Loucy (cell line): ENCODE data around the gene PNPLA7.

Source experiments
- H2AFZ ChIP-seq: fragments of 200-600 bp; sonication (generic); 2 replicates; pipeline ENCODE4 v1.6.0; 2016; ENCODE audit warnings: antibody characterized with exemption, mild to moderate bottlenecking, low read length, moderate library complexity
- H3F3A ChIP-seq: fragments of 200-600 bp; 2 replicates; pipeline ENCODE4 v1.6.0; 2016; ENCODE audit warnings: antibody characterized with exemption, low read depth, mild to moderate bottlenecking
- H3K27me3 ChIP-seq: fragments of 200-600 bp; sonication (generic); 2 replicates; pipeline ENCODE4 v1.6.1; 2014; ENCODE audit warnings: low read length, mild to moderate bottlenecking; ENCODE audit not compliant: insufficient read depth, poor library complexity, severe bottlenecking
- H3K36me3 ChIP-seq: fragments of 200-600 bp; sonication (generic); 2 replicates; pipeline ENCODE4 v1.6.1; 2016; ENCODE audit warnings: low read length; ENCODE audit not compliant: insufficient read depth
- H3K4me1 ChIP-seq: fragments of 200-600 bp; sonication (generic); 2 replicates; pipeline ENCODE4 v1.5.1; 2014; ENCODE audit warnings: low read length, mild to moderate bottlenecking; ENCODE audit not compliant: insufficient read depth, poor library complexity, severe bottlenecking
- H3K4me2 ChIP-seq: fragments of 200-600 bp; sonication (generic); 2 replicates; pipeline ENCODE4 v1.6.0; 2014; ENCODE audit warnings: antibody characterized with exemption, low read length, low read depth, mild to moderate bottlenecking; ENCODE audit not compliant: poor library complexity, severe bottlenecking
- H3K4me3 ChIP-seq: fragments of 200-600 bp; sonication (generic); 2 replicates; pipeline ENCODE4 v1.5.1; 2014; ENCODE audit warnings: low read length, mild to moderate bottlenecking, mixed read lengths; ENCODE audit not compliant: poor library complexity, severe bottlenecking
- H3K79me2 ChIP-seq: fragments of 200-600 bp; sonication (generic); 2 replicates; pipeline ENCODE4 v1.6.1; 2014; ENCODE audit warnings: low read length; ENCODE audit not compliant: insufficient read depth
- H3K9ac ChIP-seq: fragments of 200-600 bp; sonication (generic); 2 replicates; pipeline ENCODE4 v1.6.0; 2014; ENCODE audit warnings: mild to moderate bottlenecking, low read depth, low read length, moderate library complexity; ENCODE audit not compliant: poor library complexity, severe bottlenecking
- H3K9me2 ChIP-seq: fragments of 200-600 bp; sonication (generic); replicated peaks from 2 replicates; pipeline ENCODE4 v1.6.1; 2016; ENCODE audit warnings: low read depth, low read length, mixed read lengths
- H3K9me3 ChIP-seq: fragments of 200-600 bp; sonication (generic); 2 replicates; pipeline ENCODE4 v1.6.1; 2014; ENCODE audit warnings: mild to moderate bottlenecking, antibody characterized with exemption, low read length, low read depth; ENCODE audit not compliant: insufficient read depth
- H4K20me1 ChIP-seq: fragments of 200-600 bp; sonication (generic); 2 replicates; pipeline ENCODE4 v1.6.0; 2014; ENCODE audit warnings: antibody characterized with exemption, low read length, mild to moderate bottlenecking; ENCODE audit not compliant: insufficient read depth, poor library complexity, severe bottlenecking
- EZH2phosphoT487 ChIP-seq: fragments of 200-600 bp; IDR thresholded peaks from 2 replicates; pipeline ENCODE4 v1.6.1; 2018; ENCODE audit warnings: antibody characterized with exemption, mild to moderate bottlenecking, moderate library complexity, borderline replicate concordance
- TF ChIP-seq, protein P1 (sequence below): fragments of 200-600 bp; sonication (generic); conservative IDR thresholded peaks from 2 replicates; pipeline ENCODE4 v1.5.1; 2014; ENCODE audit warnings: mild to moderate bottlenecking, antibody characterized with exemption, low read length

Gene PNPLA7

DNA sequence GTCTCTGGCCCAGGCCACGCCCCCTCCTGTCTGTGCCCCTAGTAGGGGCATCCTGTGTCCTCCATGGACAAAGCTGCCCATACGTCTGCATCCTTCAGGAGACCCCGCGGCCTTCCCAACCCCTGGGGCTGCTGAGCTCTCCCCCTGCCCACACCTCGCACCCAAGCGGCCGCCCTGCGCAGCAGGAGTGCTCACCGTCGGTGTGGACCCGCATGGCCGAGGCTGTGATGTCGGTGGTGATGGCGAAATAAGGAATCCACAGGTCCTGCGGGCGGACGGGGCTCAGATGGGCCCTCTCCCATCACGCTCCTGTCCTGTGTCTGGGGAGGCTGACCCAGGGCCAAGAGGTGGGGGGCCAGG lies 86.3 kb downstream of the PNPLA7 start:
- H4K20me1 ChIP-seq: no peaks in the 10 kb centered on the region
- peaks cover 4% of the 10 kb centered on the region; the same call in 1 of the 2 replicates for H3K9me3 ChIP-seq
- TF ChIP-seq, protein P1, sequence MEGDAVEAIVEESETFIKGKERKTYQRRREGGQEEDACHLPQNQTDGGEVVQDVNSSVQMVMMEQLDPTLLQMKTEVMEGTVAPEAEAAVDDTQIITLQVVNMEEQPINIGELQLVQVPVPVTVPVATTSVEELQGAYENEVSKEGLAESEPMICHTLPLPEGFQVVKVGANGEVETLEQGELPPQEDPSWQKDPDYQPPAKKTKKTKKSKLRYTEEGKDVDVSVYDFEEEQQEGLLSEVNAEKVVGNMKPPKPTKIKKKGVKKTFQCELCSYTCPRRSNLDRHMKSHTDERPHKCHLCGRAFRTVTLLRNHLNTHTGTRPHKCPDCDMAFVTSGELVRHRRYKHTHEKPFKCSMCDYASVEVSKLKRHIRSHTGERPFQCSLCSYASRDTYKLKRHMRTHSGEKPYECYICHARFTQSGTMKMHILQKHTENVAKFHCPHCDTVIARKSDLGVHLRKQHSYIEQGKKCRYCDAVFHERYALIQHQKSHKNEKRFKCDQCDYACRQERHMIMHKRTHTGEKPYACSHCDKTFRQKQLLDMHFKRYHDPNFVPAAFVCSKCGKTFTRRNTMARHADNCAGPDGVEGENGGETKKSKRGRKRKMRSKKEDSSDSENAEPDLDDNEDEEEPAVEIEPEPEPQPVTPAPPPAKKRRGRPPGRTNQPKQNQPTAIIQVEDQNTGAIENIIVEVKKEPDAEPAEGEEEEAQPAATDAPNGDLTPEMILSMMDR: no peak
- no peak for TF ChIP-seq EZH2phosphoT487
- H3K36me3 ChIP-seq: no peaks in the 10 kb centered on the region
- no peak overlapping the region for H3K4me2 ChIP-seq
- no peaks in the 10 kb centered on the region for H3K79me2 ChIP-seq
- no peaks in the 10 kb centered on the region for H3K27me3 ChIP-seq
- H3F3A ChIP-seq: no peaks in the 10 kb centered on the region
- H3K4me1 ChIP-seq: no peaks in the 10 kb centered on the region
- no peak overlapping the region for H3K9ac ChIP-seq
- H3K9me2 ChIP-seq: no peaks in the 10 kb centered on the region
- H3K4me3 ChIP-seq: no peak overlapping the region
- no peak overlapping the region for H2AFZ ChIP-seq

DNA sequence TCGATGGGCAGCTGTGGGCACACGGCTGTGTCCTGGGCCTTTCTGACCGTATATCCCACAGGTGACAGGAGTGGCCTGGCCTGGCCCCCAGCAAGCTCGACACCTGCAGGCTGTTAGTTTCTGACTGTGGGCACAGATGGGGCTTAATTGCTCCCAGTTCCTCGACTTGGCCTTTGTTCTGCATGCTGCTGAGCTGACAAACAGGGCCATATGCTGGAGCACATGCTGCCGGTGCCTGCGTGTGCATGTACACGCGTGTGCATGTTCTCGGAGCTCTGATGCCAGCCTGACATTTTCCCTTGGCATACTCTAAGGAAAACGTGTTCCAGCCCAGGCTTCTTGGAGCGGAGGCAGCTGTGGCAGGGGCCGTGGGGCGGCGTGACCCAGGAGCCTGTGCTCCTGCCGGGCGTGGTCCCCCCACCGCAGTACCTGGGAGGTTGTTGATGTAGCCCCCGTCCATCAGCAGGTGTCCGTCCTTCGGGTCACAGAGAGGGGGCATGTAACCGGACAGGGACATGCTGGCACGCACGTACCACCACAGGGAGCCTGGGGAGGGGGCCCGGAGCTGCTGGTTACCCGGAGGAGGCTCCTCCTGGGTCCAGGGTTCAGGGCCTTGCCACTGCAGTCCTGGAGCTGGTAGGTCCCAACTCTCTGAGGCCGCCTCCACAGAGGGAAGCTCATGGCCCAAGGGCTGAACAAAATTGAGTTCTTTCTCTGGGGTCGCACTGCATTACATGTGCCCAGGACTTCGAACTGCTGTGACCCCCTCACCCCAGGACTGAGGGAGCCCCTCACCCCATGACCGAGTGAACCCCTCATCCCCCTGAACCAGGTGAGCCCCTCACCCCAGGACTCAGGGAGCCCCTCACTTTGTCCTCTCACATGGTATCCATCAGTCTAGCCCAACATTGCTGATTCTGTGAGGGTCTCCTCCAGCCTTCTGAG lies 86.9 kb downstream of the PNPLA7 start:
- no peaks in the 10 kb centered on the region for H3K9me2 ChIP-seq
- H4K20me1 ChIP-seq: no peaks in the 10 kb centered on the region
- no peak overlapping the region for H2AFZ ChIP-seq
- TF ChIP-seq, protein P1: no peak
- no peak for TF ChIP-seq EZH2phosphoT487
- no peaks in the 10 kb centered on the region for H3F3A ChIP-seq
- H3K9ac ChIP-seq: no peak overlapping the region
- no peaks in the 10 kb centered on the region for H3K27me3 ChIP-seq
- no peak overlapping the region for H3K4me2 ChIP-seq
- H3K79me2 ChIP-seq: no peaks in the 10 kb centered on the region
- H3K36me3 ChIP-seq: no peaks in the 10 kb centered on the region
- H3K4me3 ChIP-seq: no peak overlapping the region
- peaks cover 4% of the 10 kb centered on the region; the same call in 1 of the 2 replicates for H3K9me3 ChIP-seq
- no peaks in the 10 kb centered on the region for H3K4me1 ChIP-seq

DNA sequence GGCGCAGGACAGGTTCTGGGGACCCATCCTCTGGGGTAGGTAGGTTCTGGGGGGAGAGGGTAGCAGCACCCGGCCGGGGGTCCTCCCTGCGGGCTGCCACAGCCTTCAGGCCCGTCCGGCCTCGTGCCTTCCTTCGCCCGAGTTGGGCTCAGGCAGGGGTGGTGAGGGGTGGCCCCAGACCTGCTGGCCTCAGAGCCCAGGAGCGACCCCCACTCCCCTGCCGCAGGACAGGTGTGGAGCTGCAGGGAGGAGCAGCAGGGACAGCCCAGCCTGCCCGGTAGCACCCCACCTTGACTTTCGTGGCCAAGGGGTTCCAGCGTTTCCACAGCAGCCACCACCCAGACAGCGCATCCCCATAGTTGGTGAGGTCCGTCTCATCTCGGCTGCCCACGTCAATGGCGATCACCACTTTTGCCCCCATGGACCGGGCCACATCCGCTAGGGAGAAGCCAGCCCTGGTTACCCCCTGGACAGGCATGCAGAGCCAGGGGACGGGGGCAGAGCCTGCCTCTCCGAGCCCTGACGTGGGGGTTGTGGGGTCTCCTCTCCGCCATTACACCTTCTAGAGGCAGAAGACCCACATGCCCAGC lies 87.7 kb downstream of the PNPLA7 start:
- H3F3A ChIP-seq: no peaks in the 10 kb centered on the region
- H4K20me1 ChIP-seq: no peaks in the 10 kb centered on the region
- no peaks in the 10 kb centered on the region for H3K36me3 ChIP-seq
- no peak overlapping the region for H3K9ac ChIP-seq
- no peak overlapping the region for H2AFZ ChIP-seq
- no peak overlapping the region for H3K4me3 ChIP-seq
- no peak overlapping the region for H3K4me2 ChIP-seq
- H3K79me2 ChIP-seq: no peaks in the 10 kb centered on the region
- H3K9me2 ChIP-seq: no peaks in the 10 kb centered on the region
- no peaks in the 10 kb centered on the region for H3K4me1 ChIP-seq
- no peak for TF ChIP-seq EZH2phosphoT487
- TF ChIP-seq, protein P1: no peak
- peaks cover 4% of the 10 kb centered on the region; the same call in 1 of the 2 replicates for H3K9me3 ChIP-seq
- H3K27me3 ChIP-seq: no peaks in the 10 kb centered on the region
